Transverse colon (tissue), 3 donors: ENCODE measurements around the gene SNRK.

Experiments used
- EP300 ChIP-seq: sonication (generic); formaldehyde crosslinking; IDR thresholded peaks from one replicate; pipeline ENCODE4 v1.6.1; 2017; ENCODE audit warnings: antibody characterized with exemption, low read depth
- POLR2A ChIP-seq: fragments of 450-650 bp; IDR thresholded peaks from one replicate; pipeline ENCODE4 v1.6.1; 2016; ENCODE audit warnings: antibody characterized with exemption, mild to moderate bottlenecking, moderate library complexity
- TF ChIP-seq, protein P1 (sequence below), 5 experiments: fragments of 200-600 bp in 3 of 5; fragments of 450-650 bp in 2 of 5; sonication (generic) in 3 of 5; IDR thresholded peaks; 1 replicate in 2 of 5; 2 replicates in 3 of 5; pipeline ENCODE4 v1.5.1; 2016 to 2017; ENCODE audit warnings: antibody characterized with exemption in 5 of 5, inconsistent platforms in 3 of 5, mild to moderate bottlenecking in 2 of 5, moderate library complexity in 1 of 5

DNA sequence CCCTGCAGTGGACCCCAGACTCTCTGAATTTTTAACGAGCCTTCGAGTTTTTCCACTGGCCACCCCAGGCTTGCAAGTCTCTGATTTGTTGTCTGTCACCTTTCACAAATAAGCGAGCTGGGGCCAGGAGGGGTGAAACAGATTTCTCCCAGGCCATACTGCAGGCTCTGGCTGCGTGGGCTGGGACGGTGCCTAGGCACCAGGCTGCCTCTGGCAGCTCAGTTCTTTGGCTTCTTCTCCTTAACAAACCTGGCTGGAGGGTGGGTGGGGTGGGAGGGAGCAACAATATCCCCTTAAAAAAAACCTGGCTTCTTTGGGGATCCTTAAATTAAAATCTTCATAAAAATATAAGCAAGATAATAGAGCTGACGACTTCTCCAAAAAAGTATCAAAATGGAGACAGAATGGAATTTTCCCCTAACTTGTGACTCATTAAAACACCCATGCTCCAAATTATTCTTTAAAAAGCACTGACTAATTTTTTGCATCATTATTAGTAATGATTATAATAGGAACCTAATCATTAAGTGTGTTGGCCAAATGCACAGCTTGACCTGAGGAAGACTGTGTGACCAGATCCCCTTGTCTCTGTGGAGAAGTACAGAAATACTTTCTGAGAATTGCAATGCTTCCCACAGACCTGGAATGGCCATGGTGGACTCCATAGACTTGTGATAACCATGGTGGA lies 84.1 kb downstream of the SNRK start:
- TF ChIP-seq POLR2A (no peak), EP300 (no peak)
- TF ChIP-seq, protein P1, sequence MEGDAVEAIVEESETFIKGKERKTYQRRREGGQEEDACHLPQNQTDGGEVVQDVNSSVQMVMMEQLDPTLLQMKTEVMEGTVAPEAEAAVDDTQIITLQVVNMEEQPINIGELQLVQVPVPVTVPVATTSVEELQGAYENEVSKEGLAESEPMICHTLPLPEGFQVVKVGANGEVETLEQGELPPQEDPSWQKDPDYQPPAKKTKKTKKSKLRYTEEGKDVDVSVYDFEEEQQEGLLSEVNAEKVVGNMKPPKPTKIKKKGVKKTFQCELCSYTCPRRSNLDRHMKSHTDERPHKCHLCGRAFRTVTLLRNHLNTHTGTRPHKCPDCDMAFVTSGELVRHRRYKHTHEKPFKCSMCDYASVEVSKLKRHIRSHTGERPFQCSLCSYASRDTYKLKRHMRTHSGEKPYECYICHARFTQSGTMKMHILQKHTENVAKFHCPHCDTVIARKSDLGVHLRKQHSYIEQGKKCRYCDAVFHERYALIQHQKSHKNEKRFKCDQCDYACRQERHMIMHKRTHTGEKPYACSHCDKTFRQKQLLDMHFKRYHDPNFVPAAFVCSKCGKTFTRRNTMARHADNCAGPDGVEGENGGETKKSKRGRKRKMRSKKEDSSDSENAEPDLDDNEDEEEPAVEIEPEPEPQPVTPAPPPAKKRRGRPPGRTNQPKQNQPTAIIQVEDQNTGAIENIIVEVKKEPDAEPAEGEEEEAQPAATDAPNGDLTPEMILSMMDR (IDR thresholded peaks at IDR 0.05): no peak
